Measurements from ENCODE around the gene EDNRB. TPM values are rescaled to one million over a fixed set of nuclear protein-coding genes. Genes with fewer than 3 reads are reported as not detected.

Gene EDNRB
- total RNA-seq, 1 experiment from 2014 or later, result 55.8 TPM

- no peak for TF ChIP-seq ZNF232 (CRISPR knock-in tag; IDR thresholded peaks at IDR 0.05)
- TF ChIP-seq ZNF219 (CRISPR knock-in tag; IDR thresholded peaks at IDR 0.05; ENCODE audit: borderline replicate concordance), result no peak
- TF ChIP-seq CDX4 (CRISPR knock-in tag; IDR thresholded peaks at IDR 0.05; ENCODE audit: borderline replicate concordance), result no peak
- TF ChIP-seq ZBTB43 (CRISPR knock-in tag; IDR thresholded peaks at IDR 0.05), result no peak
- no peak for TF ChIP-seq SMAD3 (CRISPR knock-in tag; IDR thresholded peaks at IDR 0.05; ENCODE audit: borderline replicate concordance)
- no peak for TF ChIP-seq AR (CRISPR knock-in tag; IDR thresholded peaks at IDR 0.05)
- TF ChIP-seq CBFB (CRISPR knock-in tag; IDR thresholded peaks at IDR 0.05; ENCODE audit: low read depth), result no peak
- no peak for TF ChIP-seq NFATC4 (CRISPR knock-in tag; IDR thresholded peaks at IDR 0.05)
- TF ChIP-seq TEAD4 (CRISPR knock-in tag; IDR thresholded peaks at IDR 0.05), result no peak
- TF ChIP-seq ATF3 (CRISPR knock-in tag; conservative IDR thresholded peaks at IDR 0.05), result no peak
- TF ChIP-seq NR1H2 (CRISPR knock-in tag; IDR thresholded peaks at IDR 0.05), result no peak
- no peak for TF ChIP-seq ZNF425 (CRISPR knock-in tag; conservative IDR thresholded peaks at IDR 0.05)
- TF ChIP-seq, protein P1, sequence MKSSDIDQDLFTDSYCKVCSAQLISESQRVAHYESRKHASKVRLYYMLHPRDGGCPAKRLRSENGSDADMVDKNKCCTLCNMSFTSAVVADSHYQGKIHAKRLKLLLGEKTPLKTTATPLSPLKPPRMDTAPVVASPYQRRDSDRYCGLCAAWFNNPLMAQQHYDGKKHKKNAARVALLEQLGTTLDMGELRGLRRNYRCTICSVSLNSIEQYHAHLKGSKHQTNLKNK (CRISPR knock-in tag; IDR thresholded peaks at IDR 0.05), result no peak
- TF ChIP-seq ELF4 (CRISPR knock-in tag; IDR thresholded peaks at IDR 0.05; ENCODE audit: low read depth), result no peak
- no peak for TF ChIP-seq ZNF396 (CRISPR knock-in tag; IDR thresholded peaks at IDR 0.05; ENCODE audit: borderline replicate concordance)
- TF ChIP-seq E2F1 (CRISPR knock-in tag; IDR thresholded peaks at IDR 0.05), result no peak
- no peak for TF ChIP-seq FOXK1 (CRISPR knock-in tag; IDR thresholded peaks at IDR 0.05)
- no peak for TF ChIP-seq NR2C2 (CRISPR knock-in tag; IDR thresholded peaks at IDR 0.05)
- TF ChIP-seq MXD4 (CRISPR knock-in tag; IDR thresholded peaks at IDR 0.05; ENCODE audit: borderline replicate concordance), result no peak
- Mint-ChIP-seq H3K9me3 (peaks cover 20% of the 10 kb centered on the region), H3K27me3 (ENCODE audit: low read depth) (no peaks in the 10 kb centered on the region), H3K4me3 (no peak overlapping the region), H3K27ac (no peak overlapping the region), H3K4me1 (peaks cover 44% of the 10 kb centered on the region), H3K36me3 (peaks cover 11% of the 10 kb centered on the region)
- ChIA-PET POLR2A (interaction anchor here (1.0 kb wide), 1 partner anchor 10 kb away, joined by 3 read pairs; no protein-coding TSS in a partner anchor), CTCF (no interaction called here)
- no peak for ATAC-seq
- no peak for DNase-seq (ENCODE audit: low spot score)
These were observed 10.3 kb upstream of the EDNRB start for GRCh38 chr13:77928909-77929308.

Measured in WTC11 (cell line).